Measurements from ENCODE around the gene TMEM53.

Gene TMEM53

GRCh38 chr1:44636083-44636687 lies 38.1 kb downstream of the TMEM53 start (continued):
- TF ChIP-seq ZNF701 (tag by site-specific recombination; IDR thresholded peaks at IDR 0.05) = no peak
- TF ChIP-seq ZNF558 (tag by site-specific recombination; IDR thresholded peaks at IDR 0.05) = no peak
- TF ChIP-seq ZNF155 (tag by site-specific recombination; IDR thresholded peaks at IDR 0.05) = no peak
- no peak for TF ChIP-seq ZNF777 (tag by site-specific recombination; IDR thresholded peaks at IDR 0.05; ENCODE audit: borderline replicate concordance)
- no peak for TF ChIP-seq ZNF830 (tag by site-specific recombination; IDR thresholded peaks at IDR 0.05; ENCODE audit: low read depth)
- TF ChIP-seq ZNF292 (tag by site-specific recombination; IDR thresholded peaks at IDR 0.05; ENCODE audit: borderline replicate concordance, low read depth) = no peak
- TF ChIP-seq ZNF555 (tag by site-specific recombination; conservative IDR thresholded peaks at IDR 0.05) = no peak
- TF ChIP-seq ZNF621 (tag by site-specific recombination; IDR thresholded peaks at IDR 0.05) = no peak

- H3K27ac ChIP-seq (ENCODE audit: extremely low read depth, low read depth, low read length) = no peak overlapping the region
- H3K9me3 ChIP-seq (ENCODE audit: control insufficient read depth, insufficient read depth, low read depth, low read length) = no peaks in the 10 kb centered on the region
- TF ChIP-seq BCL11B (tag by site-specific recombination; IDR thresholded peaks at IDR 0.05; ENCODE audit: low read depth) (no peak), ZNF266 (tag by site-specific recombination; IDR thresholded peaks at IDR 0.05; ENCODE audit: low read depth) (no peak), GLI4 (tag by site-specific recombination; IDR thresholded peaks at IDR 0.05) (no peak), ZNF621 (tag by site-specific recombination; IDR thresholded peaks at IDR 0.05) (no peak), ZNF664 (tag by site-specific recombination; IDR thresholded peaks at IDR 0.05) (no peak)
- TF ChIP-seq, protein P1, sequence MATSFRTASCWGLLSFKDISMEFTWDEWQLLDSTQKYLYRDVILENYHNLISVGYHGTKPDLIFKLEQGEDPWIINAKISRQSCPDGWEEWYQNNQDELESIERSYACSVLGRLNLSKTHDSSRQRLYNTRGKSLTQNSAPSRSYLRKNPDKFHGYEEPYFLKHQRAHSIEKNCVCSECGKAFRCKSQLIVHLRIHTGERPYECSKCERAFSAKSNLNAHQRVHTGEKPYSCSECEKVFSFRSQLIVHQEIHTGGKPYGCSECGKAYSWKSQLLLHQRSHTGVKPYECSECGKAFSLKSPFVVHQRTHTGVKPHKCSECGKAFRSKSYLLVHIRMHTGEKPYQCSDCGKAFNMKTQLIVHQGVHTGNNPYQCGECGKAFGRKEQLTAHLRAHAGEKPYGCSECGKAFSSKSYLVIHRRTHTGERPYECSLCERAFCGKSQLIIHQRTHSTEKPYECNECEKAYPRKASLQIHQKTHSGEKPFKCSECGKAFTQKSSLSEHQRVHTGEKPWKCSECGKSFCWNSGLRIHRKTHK (tag by site-specific recombination; IDR thresholded peaks at IDR 0.05) = no peak
- H3K4me3 ChIP-seq (ENCODE audit: low read depth, low read length) = no peak overlapping the region
- H3K4me1 ChIP-seq (ENCODE audit: control insufficient read depth, insufficient read depth, low read length) = no peaks in the 10 kb centered on the region
- H3K36me3 ChIP-seq (ENCODE audit: control insufficient read depth in 2 of 2, insufficient read depth in 1 of 2, low read length in 2 of 2) = peaks cover 0 to 77% of the 10 kb centered on the region in 2 experiments; a peak in 1 of 3 replicates
- POLR2A ChIA-PET = interaction anchor here (0.6 to 1.2 kb wide), 3 partner anchors 25 to 535 kb away, joined by 3 to 4 read pairs (median 3); no protein-coding TSS in a partner anchor
- CTCF ChIA-PET = interaction anchor here (0.7 to 7.3 kb wide), 2 partner anchors 16 to 24 kb away, joined by 3 to 47 read pairs; no protein-coding TSS in a partner anchor
These were observed 38.8 kb downstream of the TMEM53 start for GRCh38 chr1:44635439-44635838.

GRCh38 chr1:44634606-44635189 lies 39.6 kb downstream of the TMEM53 start:
- no peaks in the 10 kb centered on the region for H3K4me1 ChIP-seq (ENCODE audit: control insufficient read depth, insufficient read depth, low read length)
- CTCF ChIA-PET = interaction anchor here (0.7 to 7.3 kb wide), 4 partner anchors 17 to 417 kb away, joined by 3 to 47 read pairs (median 4); no protein-coding TSS in a partner anchor
- no peaks in the 10 kb centered on the region for H3K9me3 ChIP-seq (ENCODE audit: control insufficient read depth, insufficient read depth, low read depth, low read length)
- peaks cover 0 to 70% of the 10 kb centered on the region in 2 experiments; a peak in 1 of 3 replicates for H3K36me3 ChIP-seq (ENCODE audit: control insufficient read depth in 2 of 2, insufficient read depth in 1 of 2, low read length in 2 of 2)
- H3K4me3 ChIP-seq (ENCODE audit: low read depth, low read length) = no peak overlapping the region
- no peak overlapping the region for H3K27ac ChIP-seq (ENCODE audit: extremely low read depth, low read depth, low read length)
- POLR2A ChIA-PET = interaction anchor here (0.6 to 1.2 kb wide), 5 partner anchors 8 to 973 kb away, joined by 3 to 8 read pairs (median 3); no protein-coding TSS in a partner anchor
- no peak for TF ChIP-seq SETDB1 (IDR thresholded peaks at IDR 0.05; ENCODE audit: insufficient read length, low read length)
- TF ChIP-seq ZNF398 (tag by site-specific recombination; IDR thresholded peaks at IDR 0.05) = no peak
- no peak for TF ChIP-seq PRDM6 (tag by site-specific recombination; IDR thresholded peaks at IDR 0.05)
- TF ChIP-seq ZNF658 (tag by site-specific recombination; IDR thresholded peaks at IDR 0.05) = no peak
- no peak for TF ChIP-seq YY1 (tag by site-specific recombination; IDR thresholded peaks at IDR 0.05)
- TF ChIP-seq ZNF629 (tag by site-specific recombination; IDR thresholded peaks at IDR 0.05) = no peak
- TF ChIP-seq, protein P2, sequence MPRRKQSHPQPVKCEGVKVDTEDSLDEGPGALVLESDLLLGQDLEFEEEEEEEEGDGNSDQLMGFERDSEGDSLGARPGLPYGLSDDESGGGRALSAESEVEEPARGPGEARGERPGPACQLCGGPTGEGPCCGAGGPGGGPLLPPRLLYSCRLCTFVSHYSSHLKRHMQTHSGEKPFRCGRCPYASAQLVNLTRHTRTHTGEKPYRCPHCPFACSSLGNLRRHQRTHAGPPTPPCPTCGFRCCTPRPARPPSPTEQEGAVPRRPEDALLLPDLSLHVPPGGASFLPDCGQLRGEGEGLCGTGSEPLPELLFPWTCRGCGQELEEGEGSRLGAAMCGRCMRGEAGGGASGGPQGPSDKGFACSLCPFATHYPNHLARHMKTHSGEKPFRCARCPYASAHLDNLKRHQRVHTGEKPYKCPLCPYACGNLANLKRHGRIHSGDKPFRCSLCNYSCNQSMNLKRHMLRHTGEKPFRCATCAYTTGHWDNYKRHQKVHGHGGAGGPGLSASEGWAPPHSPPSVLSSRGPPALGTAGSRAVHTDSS (tag by site-specific recombination; IDR thresholded peaks at IDR 0.05) = no peak
- TF ChIP-seq ZNF610 (tag by site-specific recombination; IDR thresholded peaks at IDR 0.05; ENCODE audit: borderline replicate concordance) = no peak
- no peak for TF ChIP-seq ZNF146 (tag by site-specific recombination; IDR thresholded peaks at IDR 0.05)
- TF ChIP-seq PATZ1 (tag by site-specific recombination; IDR thresholded peaks at IDR 0.05) = no peak
- TF ChIP-seq KLF7 (tag by site-specific recombination; IDR thresholded peaks at IDR 0.05; ENCODE audit: borderline replicate concordance) = no peak

Data from HEK293 (cell line).